Ovary (tissue), 9 donors: ENCODE measurements around the gene ICA1L. TPM values are rescaled to one million over a fixed set of nuclear protein-coding genes. Genes with fewer than 3 reads are reported as not detected.

Experiments used
- DNase-seq, 5 donors: peaks; one replicate each; pipeline ENCODE4 v3.0.0-alpha.2; 2019 to 2020
- H3K27ac ChIP-seq, 2 donors: fragments of 200-600 bp; one replicate each; pipeline versions ENCODE4 v1.5.1 to v1.8.0; 2019 to 2022
- H3K27me3 ChIP-seq: fragments of 200-600 bp; one replicate; pipeline ENCODE4 v1.8.0; 2022
- H3K36me3 ChIP-seq: fragments of 200-600 bp; sonication (generic); one replicate; pipeline ENCODE4 v1.5.1; 2019
- H3K4me1 ChIP-seq: one replicate; pipeline ENCODE4 v1.8.1; 2013; ENCODE audit warnings: mild to moderate bottlenecking, moderate library complexity; ENCODE audit not compliant: insufficient read depth
- H3K4me3 ChIP-seq: fragments of 200-600 bp; sonication (generic); one replicate; pipeline ENCODE4 v1.5.1; 2017
- H3K9me3 ChIP-seq, 2 donors: fragments of 200-600 bp in 1 of 2; sonication (generic) in 1 of 2; one replicate each; pipeline versions ENCODE4 v1.5.1 to v1.8.1; 2013 to 2019; ENCODE audit warnings: mild to moderate bottlenecking in 1 of 2, moderate library complexity in 1 of 2
- EP300 ChIP-seq: sonication (generic); formaldehyde crosslinking; IDR thresholded peaks from one replicate; pipeline ENCODE4 v1.6.1; 2017; ENCODE audit warnings: antibody characterized with exemption
- POLR2A ChIP-seq: fragments of 450-650 bp; IDR thresholded peaks from one replicate; pipeline ENCODE4 v1.6.1; 2017; ENCODE audit warnings: antibody characterized with exemption, mild to moderate bottlenecking, moderate library complexity
- WGBS, 3 donors: extraction: QIAGEN DNeasy Blood & Tissue Kit in 1 of 3; methylation state at CpG; one replicate each; pipeline versions ENCODE4 v1.1.5 to v1.1.7; 2013 to 2017; 5-methylcytosine and 5-hydroxymethylcytosine counted together
- intact Hi-C, 4 donors: fragments of 100-400 bp; cut with DNase I; formaldehyde crosslinking; loops; one replicate each; pipeline versions ENCODE4 v1.11.0 to v1.15.1; 2022 to 2023
- polyA plus RNA-seq, 2 donors: library from polyadenylated mRNA; stranded (reverse); fragments of 200-250 nt in 1 of 2; fragments of 350-450 nt in 1 of 2; fragmentation: Illumina TruSeq in 1 of 2; extraction: RNeasy Lipid Tissue Mini Kit (QIAGEN cat#74804) in 1 of 2; gene quantifications; one replicate each; pipeline ENCODE4 v1.2.3, GENCODE V29; 2013 to 2014
- total RNA-seq, 7 donors: library from RNA; depleted of rRNA in 2 of 7; stranded (reverse); fragments of >200 nt in 2 of 7; fragmentation: NEBNext Ultra II Directional in 3 of 7; extraction: Animal tissue kit (Norgen Biotek cat#: 25700) in 3 of 7; gene quantifications; one replicate each; pipeline versions ENCODE4 v1.1.0 to v1.2.4, GENCODE V29; 2016 to 2023
- TF ChIP-seq, protein P1 (sequence below), 3 donors: fragments of 450-650 bp in 2 of 3; fragments of 200-600 bp in 1 of 3; IDR thresholded peaks; one replicate each; pipeline versions ENCODE4 v1.5.1 to v1.8.0; 2016 to 2022; ENCODE audit warnings: antibody characterized with exemption in 3 of 3, mild to moderate bottlenecking in 1 of 3
- donor health status: DM: no; HTN: no; CAD: no; lungs with moderate emphysema.
- donor health status: DM: no; HTN: no; CAD: no.
- donor health status: Bipolar disorder and iron deficiency.
- donor health status: DM: yes; HTN: yes; CAD: no.
- donor health status: DM: no; HTN: no; CAD: no.
- donor health status: DM: yes; HTN: yes; CAD: no.

Gene ICA1L
- total and polyA plus RNA-seq, 9 donors, result 6.3 to 24.6 (median 19.7) TPM

DNA sequence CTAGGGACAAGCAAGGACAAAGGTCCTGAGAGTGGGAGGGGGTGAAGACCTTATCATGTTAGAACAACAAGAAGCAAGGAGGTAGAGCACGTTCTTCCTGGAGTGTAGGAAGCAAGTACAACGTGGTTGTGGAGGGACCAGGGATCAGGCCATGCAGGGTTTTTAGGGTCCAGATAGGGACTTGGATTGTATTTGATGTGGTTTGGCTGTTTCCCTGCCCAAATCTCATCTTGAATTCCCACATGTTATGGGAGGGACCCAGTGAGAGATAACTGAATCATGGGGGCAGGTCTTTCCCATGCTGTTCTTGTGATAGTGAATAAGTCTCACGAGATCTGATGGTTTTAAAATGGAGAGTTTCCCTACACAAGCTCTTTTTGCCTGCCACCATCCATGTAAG lies 53.2 kb downstream of the ICA1L start:
- H3K9me3 ChIP-seq, result no peaks in the 10 kb centered on the region
- intact Hi-C loops, result no loop called here
- H3K36me3 ChIP-seq, result no peaks in the 10 kb centered on the region
- DNase-seq, result no peak
- WGBS, 3 donors, result 83 to 89% (median 86%) methylated on average over 3 of the region's 3 CpGs
- H3K27me3 ChIP-seq, result no peaks in the 10 kb centered on the region
- no peak overlapping the region for H3K27ac ChIP-seq
- peaks cover 4% of the 10 kb centered on the region for H3K4me1 ChIP-seq
- no peak overlapping the region for H3K4me3 ChIP-seq
- TF ChIP-seq EP300, result no peak
- TF ChIP-seq POLR2A, result no peak
- TF ChIP-seq, protein P1, sequence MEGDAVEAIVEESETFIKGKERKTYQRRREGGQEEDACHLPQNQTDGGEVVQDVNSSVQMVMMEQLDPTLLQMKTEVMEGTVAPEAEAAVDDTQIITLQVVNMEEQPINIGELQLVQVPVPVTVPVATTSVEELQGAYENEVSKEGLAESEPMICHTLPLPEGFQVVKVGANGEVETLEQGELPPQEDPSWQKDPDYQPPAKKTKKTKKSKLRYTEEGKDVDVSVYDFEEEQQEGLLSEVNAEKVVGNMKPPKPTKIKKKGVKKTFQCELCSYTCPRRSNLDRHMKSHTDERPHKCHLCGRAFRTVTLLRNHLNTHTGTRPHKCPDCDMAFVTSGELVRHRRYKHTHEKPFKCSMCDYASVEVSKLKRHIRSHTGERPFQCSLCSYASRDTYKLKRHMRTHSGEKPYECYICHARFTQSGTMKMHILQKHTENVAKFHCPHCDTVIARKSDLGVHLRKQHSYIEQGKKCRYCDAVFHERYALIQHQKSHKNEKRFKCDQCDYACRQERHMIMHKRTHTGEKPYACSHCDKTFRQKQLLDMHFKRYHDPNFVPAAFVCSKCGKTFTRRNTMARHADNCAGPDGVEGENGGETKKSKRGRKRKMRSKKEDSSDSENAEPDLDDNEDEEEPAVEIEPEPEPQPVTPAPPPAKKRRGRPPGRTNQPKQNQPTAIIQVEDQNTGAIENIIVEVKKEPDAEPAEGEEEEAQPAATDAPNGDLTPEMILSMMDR (IDR thresholded peaks at IDR 0.05), result no peak

DNA sequence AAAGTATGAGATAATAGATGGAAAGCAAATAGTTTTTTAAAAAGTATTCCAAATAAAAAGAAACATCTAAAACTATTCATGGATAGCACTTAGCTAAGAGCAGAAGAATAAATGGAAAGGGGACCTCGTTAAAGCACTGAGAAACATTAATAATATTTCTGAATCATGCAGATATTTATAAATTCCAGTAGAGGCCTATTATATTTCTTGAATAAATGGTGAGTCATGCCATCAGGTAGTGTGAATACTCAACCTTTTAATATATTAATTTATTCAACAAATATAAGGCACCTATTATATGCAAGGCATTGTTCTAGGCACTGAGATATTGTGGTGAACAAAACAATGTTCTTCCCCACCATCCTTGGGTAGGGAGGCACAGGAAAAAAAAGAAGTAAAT lies 53.8 kb downstream of the ICA1L start:
- TF ChIP-seq EP300 (no peak), POLR2A (no peak)
- TF ChIP-seq, protein P1 (IDR thresholded peaks at IDR 0.05), result no peak
- Histone ChIP-seq H3K27me3 (no peaks in the 10 kb centered on the region), H3K9me3 (no peaks in the 10 kb centered on the region), H3K4me1 (peaks cover 4% of the 10 kb centered on the region), H3K4me3 (no peak overlapping the region), H3K36me3 (no peaks in the 10 kb centered on the region), H3K27ac (no peak overlapping the region)
- WGBS, 3 donors, result 46 to 67% (median 47%) methylated on average over 1 of the region's 1 CpG
- DNase-seq, result no peak
- intact Hi-C loops, result no loop called here

DNA sequence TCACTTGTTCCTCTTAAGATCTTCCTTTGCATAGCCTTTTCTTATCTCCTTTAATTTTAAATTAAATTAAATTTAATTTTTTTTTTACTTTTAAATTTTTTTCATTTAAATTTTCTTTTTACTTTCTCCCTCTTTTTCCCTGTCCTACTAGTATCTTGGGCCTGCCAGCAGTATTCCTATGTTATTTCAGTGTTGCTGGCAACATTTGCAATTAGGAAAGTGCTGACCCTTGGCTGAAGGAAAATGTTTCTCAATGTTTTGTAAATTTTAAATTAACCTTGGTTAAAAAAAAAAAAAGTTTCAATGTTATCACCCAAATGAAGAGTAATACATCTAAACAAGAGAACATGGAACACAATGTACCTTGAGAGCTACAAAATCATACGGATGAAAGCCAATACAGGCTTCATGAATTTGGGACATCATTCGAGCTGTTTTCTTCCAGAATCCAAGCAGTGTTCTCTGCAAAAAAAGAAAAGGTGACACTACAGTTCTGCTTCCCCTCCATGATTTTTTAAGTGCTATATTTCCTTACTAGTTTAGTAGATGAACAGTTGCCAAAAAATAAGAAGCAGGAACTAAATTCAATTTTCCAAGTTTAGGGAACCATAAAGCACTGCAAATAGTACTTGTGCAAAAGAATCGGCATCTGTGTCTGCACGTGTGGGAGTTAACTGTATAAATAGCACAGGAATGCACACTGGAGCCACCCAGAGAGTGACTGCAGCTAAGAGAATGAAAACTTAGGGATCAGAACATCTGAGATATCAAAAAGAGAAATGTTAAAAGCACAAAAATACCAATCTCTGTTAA lies 55.8 kb downstream of the ICA1L start:
- intact Hi-C loops, result no loop called here
- DNase-seq, result peak in 2 of 5 donors; percentile 12 to 48
- 5 to 7% (median 6%) methylated on average over 4 of the region's 4 CpGs for WGBS, 3 donors
- no peaks in the 10 kb centered on the region for H3K27me3 ChIP-seq
- TF ChIP-seq, protein P1 (IDR thresholded peaks at IDR 0.05), result no peak
- TF ChIP-seq EP300 (peak; percentile 34), POLR2A (no peak)
- no peak overlapping the region for H3K4me3 ChIP-seq
- H3K36me3 ChIP-seq, result no peaks in the 10 kb centered on the region
- no peaks in the 10 kb centered on the region for H3K9me3 ChIP-seq
- no peak overlapping the region for H3K27ac ChIP-seq
- H3K4me1 ChIP-seq, result peaks cover 4% of the 10 kb centered on the region

DNA sequence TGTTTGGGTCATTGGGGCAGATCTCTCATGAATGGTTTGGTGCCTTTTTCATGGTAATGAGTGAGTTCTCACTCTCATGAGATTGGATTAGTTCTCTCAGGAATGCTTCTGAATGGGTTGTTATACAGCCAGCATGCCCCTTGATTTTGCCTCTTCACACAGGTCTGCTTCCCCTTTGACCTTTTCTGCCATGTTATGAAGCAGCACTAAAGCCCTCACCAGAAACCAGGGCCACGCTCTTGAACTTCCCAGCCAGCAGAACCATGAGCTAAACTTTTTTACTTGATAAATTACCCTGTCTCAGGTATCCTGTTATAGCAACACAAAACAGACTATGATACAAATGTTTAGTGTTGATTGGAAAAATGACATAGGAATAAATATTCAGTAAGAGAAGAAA lies 57.3 kb downstream of the ICA1L start:
- no peaks in the 10 kb centered on the region for H3K9me3 ChIP-seq
- no peaks in the 10 kb centered on the region for H3K36me3 ChIP-seq
- H3K27me3 ChIP-seq, result no peaks in the 10 kb centered on the region
- TF ChIP-seq POLR2A, result no peak
- no peak for TF ChIP-seq EP300
- TF ChIP-seq, protein P1 (IDR thresholded peaks at IDR 0.05), result no peak
- peaks cover 4% of the 10 kb centered on the region for H3K4me1 ChIP-seq
- 97 to 100% (median 98%) methylated on average over 1 of the region's 1 CpG for WGBS, 3 donors
- no peak overlapping the region for H3K27ac ChIP-seq
- no peak overlapping the region for H3K4me3 ChIP-seq
- intact Hi-C loops, result no loop called here
- no peak for DNase-seq
